Iris pigment epithelial cell (primary cell): ENCODE results near the gene MATN1.

Experiments used
- DNase-seq: peaks from one replicate; pipeline ENCODE4 v3.0.0-alpha.2; 2011; ENCODE audit warnings: low read depth

Gene MATN1

GRCh38 chr1:30745156-30745833 is 21.9 kb upstream of the MATN1 start:
- DNase-seq: no peak

GRCh38 chr1:30744060-30744756 is 20.8 kb upstream of the MATN1 start:
- peak; percentile 84 for DNase-seq

GRCh38 chr1:30743584-30744059 is 20.2 kb upstream of the MATN1 start:
- DNase-seq: no peak

- no peak for DNase-seq
Observed at GRCh38 chr1:30742963-30743559, 19.7 kb upstream of the MATN1 start.

- DNase-seq: no peak
Observed at GRCh38 chr1:30742300-30742962, 19.0 kb upstream of the MATN1 start.

- DNase-seq: no peak
Observed at GRCh38 chr1:30741239-30741894, 18.0 kb upstream of the MATN1 start.

- DNase-seq: no peak
Observed at GRCh38 chr1:30740251-30741238, 17.2 kb upstream of the MATN1 start.

- no peak for DNase-seq
Observed at GRCh38 chr1:30739601-30740000, 16.2 kb upstream of the MATN1 start.

GRCh38 chr1:30738715-30739559 is 15.6 kb upstream of the MATN1 start:
- DNase-seq: no peak

GRCh38 chr1:30738040-30738714 is 14.8 kb upstream of the MATN1 start:
- DNase-seq: no peak

- DNase-seq: no peak
Observed at GRCh38 chr1:30737357-30738039, 14.1 kb upstream of the MATN1 start.

GRCh38 chr1:30735668-30736498 is 12.5 kb upstream of the MATN1 start:
- no peak for DNase-seq

GRCh38 chr1:30735124-30735523 is 11.7 kb upstream of the MATN1 start:
- no peak for DNase-seq

GRCh38 chr1:30734580-30734979 is 11.2 kb upstream of the MATN1 start:
- no peak for DNase-seq

- no peak for DNase-seq
Observed at GRCh38 chr1:30734106-30734505, 10.7 kb upstream of the MATN1 start.

- DNase-seq: peak; percentile 29
Observed at GRCh38 chr1:30733493-30733892, 10.1 kb upstream of the MATN1 start.

- DNase-seq: peak; percentile 10
Observed at GRCh38 chr1:30732277-30732996, 9.1 kb upstream of the MATN1 start.
